Fibroblast of mammary gland (primary cell): ENCODE results near the gene TNP2.

Experiments used
- DNase-seq: peaks from one replicate; pipeline ENCODE4 v3.0.0-alpha.2; 2010; ENCODE audit warnings: low read depth
- H3K4me3 ChIP-seq: 2 replicates; pipeline ENCODE4 v1.5.1; 2011; ENCODE audit warnings: low read depth, mild to moderate bottlenecking, low read length, moderate library complexity; ENCODE audit not compliant: control insufficient read depth
- CTCF ChIP-seq: conservative IDR thresholded peaks from 2 replicates; pipeline ENCODE4 v1.5.1; 2011; ENCODE audit warnings: low read depth, low read length, inconsistent platforms; ENCODE audit not compliant: control insufficient read depth, insufficient read depth

TNP2 gene

GRCh38 chr16:11219178-11219577 is 49.9 kb downstream of the TNP2 start:
- TF ChIP-seq CTCF = no peak
- H3K4me3 ChIP-seq = no peak overlapping the region
- DNase-seq = no peak

- TF ChIP-seq CTCF = peak; percentile 67
- DNase-seq = no peak
- no peak overlapping the region for H3K4me3 ChIP-seq
These were observed 50.5 kb downstream of the TNP2 start for GRCh38 chr16:11218604-11218962.
